SU-DHL-6 (cell line): ENCODE measurements around the gene CCNE1.

Source experiments
- CTCF ChIP-seq: fragments of 200-600 bp; sonication (generic); IDR thresholded peaks from one replicate; pipeline ENCODE4 v1.5.1; 2017; ENCODE audit warnings: antibody characterized with exemption, mild to moderate bottlenecking, low read length, moderate library complexity; ENCODE audit not compliant: insufficient read depth, poor library complexity, severe bottlenecking
- EZH2phosphoT487 ChIP-seq: fragments of 200-600 bp; sonication (generic), shearing (Covaris generic); conservative IDR thresholded peaks from 2 replicates; pipeline ENCODE4 v1.6.1; 2018; ENCODE audit warnings: mild to moderate bottlenecking, antibody characterized with exemption, low read length, moderate library complexity, mixed read lengths

- TF ChIP-seq CTCF = no peak
- no peak for TF ChIP-seq EZH2phosphoT487
Observed at GRCh38 chr19:29812080-29812880, 489 bp downstream of the CCNE1 start.
